ENCODE measurements around the gene CCNY. TPM values are rescaled to one million over a fixed set of nuclear protein-coding genes. Genes with fewer than 3 reads are reported as not detected.

Gene CCNY
- total and polyA plus RNA-seq, 2 of the 4 experiments (the other 2 are of a cell fraction): 38.0 to 131 TPM

DNA sequence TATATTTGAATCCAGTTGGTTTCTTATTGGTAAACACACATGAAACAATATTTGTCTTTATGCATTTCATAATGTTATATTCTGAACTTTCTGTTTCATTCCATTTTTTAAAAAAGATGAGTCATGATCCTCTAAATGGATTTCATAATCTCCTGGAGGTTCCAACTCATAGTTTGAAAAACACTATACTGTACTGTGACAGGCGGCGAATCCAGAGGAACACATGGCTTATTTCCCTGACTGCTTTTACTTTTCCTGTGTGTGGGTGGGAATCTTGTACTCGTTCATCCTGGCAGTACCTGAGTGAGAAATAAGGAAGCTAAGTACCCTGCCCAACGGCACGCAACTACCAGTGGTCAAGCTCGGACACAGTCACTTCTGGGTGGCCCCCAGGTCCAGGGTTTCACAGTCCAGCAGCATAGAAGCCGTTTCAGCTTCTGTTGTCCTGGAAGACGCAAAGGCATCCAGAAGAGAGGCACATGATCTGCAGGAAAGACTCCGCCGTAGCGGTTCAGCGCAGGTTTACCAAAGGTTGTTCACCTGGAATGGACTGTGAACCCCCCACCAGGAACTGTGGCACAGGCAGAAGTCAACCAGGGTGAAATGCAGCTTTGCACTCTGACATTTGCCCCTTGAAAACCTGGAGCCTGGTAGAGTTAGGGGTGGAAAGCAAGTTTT is 117.7 kb downstream of the CCNY start:
- Histone ChIP-seq H3K27me3 (ENCODE audit: control insufficient read depth, insufficient read depth, low read length) (no peaks in the 10 kb centered on the region), H4K20me1 (ENCODE audit: insufficient read depth, low read length) (peaks cover 69% of the 10 kb centered on the region), H3K36me3 (ENCODE audit: control insufficient read depth, insufficient read depth, low read length) (no peaks in the 10 kb centered on the region), H2AK5ac (ENCODE audit: low read depth, low read length) (peak overlapping the region; percentile 17; the same call in 1 of the 2 replicates), H2BK20ac (ENCODE audit: low read depth, low read length) (no peak overlapping the region), H3K23ac (ENCODE audit: low read depth, low read length) (0 out of 2 replicates have a peak overlapping the region, but pooled peaks have one; percentile 7), H2AFZ (replicated peaks; ENCODE audit: low read length, poor library complexity) (peak overlapping the region; percentile 51), H3K9me3 (ENCODE audit: control insufficient read depth, insufficient read depth, low read length) (no peaks in the 10 kb centered on the region), H2BK120ac (ENCODE audit: low read depth, low read length) (no peak overlapping the region), H3K9me1 (ENCODE audit: insufficient read depth, low read length) (peaks cover 48% of the 10 kb centered on the region), H4K91ac (ENCODE audit: insufficient read depth, low read depth, low read length) (no peak overlapping the region), H3K27ac (ENCODE audit: insufficient read depth, low read length) (peak overlapping the region; percentile 16), H4K5ac (ENCODE audit: low read depth, low read length) (no peak overlapping the region), H4K8ac (ENCODE audit: low read depth in 2 of 2, low read length in 2 of 2) (no peak overlapping the region), H3K14ac (replicated peaks; ENCODE audit: low read depth, low read length) (peak overlapping the region; percentile 48; the same call in 1 of the 2 replicates), H2AK9ac (replicated peaks; ENCODE audit: low read depth, low read length, poor library complexity) (peak overlapping the region; percentile 79), H3K4me3 (ENCODE audit: insufficient read depth, low read depth, low read length) (no peak overlapping the region), H3K79me1 (ENCODE audit: low read depth in 1 of 2, low read length in 2 of 2) (peaks cover 50 to 82% of the 10 kb centered on the region in 2 experiments), H3K9ac (ENCODE audit: low read depth, low read length) (no peak overlapping the region), H3K56ac (ENCODE audit: extremely low read depth, insufficient read depth, low read length) (no peak overlapping the region), H2BK5ac (ENCODE audit: low read depth, low read length, poor library complexity, severe bottlenecking) (no peak overlapping the region), H3K4ac (ENCODE audit: low read depth, low read length) (peak overlapping the region; percentile 52; the same call in 1 of the 2 replicates), H3K4me1 (ENCODE audit: control insufficient read depth, insufficient read depth, low read length) (peaks cover 40% of the 10 kb centered on the region), H3K18ac (ENCODE audit: low read depth, low read length) (no peak overlapping the region), H2BK15ac (ENCODE audit: low read depth, low read length) (no peak overlapping the region), H3K4me2 (ENCODE audit: low read depth, low read length) (peak overlapping the region; percentile 74)
- ATAC-seq (ENCODE audit: low read depth) (peak; percentile 28), DNase-seq (peak; percentile 74)
- no TSS peak for BruUV-seq (replicated peaks)
- ChIA-PET POLR2A (ENCODE audit: unreplicated experiment) (no interaction called here), CTCF (no interaction called here)
- dilution Hi-C loops (cut with HindIII; ENCODE audit: low sequenced_read_pairs, unreplicated experiment) (no loop called here), intact Hi-C loops (cut with micrococcal nuclease) (no loop called here), in situ Hi-C loops (cut with MboI; ENCODE audit: low sequenced_read_pairs) (no loop called here)
- WGBS, 2 experiments (ENCODE audit: extremely low coverage in 2 of 2, insufficient read length in 1 of 2): 82% methylated on average over 7 of the region's 12 CpGs; no CpG with 5 or more reads in 1 of the 2 experiments
- TF ChIP-seq MXI1 (IDR thresholded peaks at IDR 0.05; ENCODE audit: borderline replicate concordance, low read depth, low read length) (peak; percentile 94), CHD1 (IDR thresholded peaks at IDR 0.05; ENCODE audit: low read depth, low read length) (no peak), RFX5 (IDR thresholded peaks at IDR 0.05; ENCODE audit: low read depth, low read length) (no peak), NFE2L2 (IDR thresholded peaks at IDR 0.05; ENCODE audit: low read depth, low read length) (peak; percentile 52), CEBPB (IDR thresholded peaks at IDR 0.05; ENCODE audit: low read depth, low read length) (peak; percentile 77), BHLHE40 (IDR thresholded peaks at IDR 0.05; ENCODE audit: low read depth, low read length) (no peak), SMC3 (IDR thresholded peaks at IDR 0.05; ENCODE audit: low read depth, low read length) (no peak), FOS (IDR thresholded peaks at IDR 0.05; ENCODE audit: low read depth, low read length) (peak; percentile 26; the same call in 1 of the 2 replicates), RAD21 (IDR thresholded peaks at IDR 0.05; ENCODE audit: low read length) (no peak)
